Endothelial cell (in vitro differentiated cells): ENCODE results near the gene DLGAP1. TPM values are rescaled to one million over a fixed set of nuclear protein-coding genes. Genes with fewer than 3 reads are reported as not detected.

Experiments used
- DNase-seq: peaks from one replicate; pipeline ENCODE4 v3.0.0; 2021; ENCODE audit warnings: low spot score
- H3K27ac Mint-ChIP-seq: one replicate; pipeline ENCODE4 v1.8.0; 2021; ENCODE audit warnings: mixed read lengths, inconsistent platforms; ENCODE audit not compliant: unreplicated experiment
- H3K27me3 Mint-ChIP-seq: one replicate; pipeline ENCODE4 v1.8.0; 2021; ENCODE audit warnings: mild to moderate bottlenecking, moderate library complexity, mixed read lengths, inconsistent platforms; ENCODE audit not compliant: unreplicated experiment
- H3K36me3 Mint-ChIP-seq: one replicate; pipeline ENCODE4 v1.8.0; 2021; ENCODE audit warnings: mild to moderate bottlenecking, low read depth, mixed read lengths, inconsistent platforms; ENCODE audit not compliant: unreplicated experiment
- H3K4me1 Mint-ChIP-seq: one replicate; pipeline ENCODE4 v1.8.0; 2021; ENCODE audit warnings: mild to moderate bottlenecking, mixed read lengths, inconsistent platforms; ENCODE audit not compliant: unreplicated experiment
- H3K4me3 Mint-ChIP-seq: one replicate; pipeline ENCODE4 v1.8.0; 2021; ENCODE audit warnings: mild to moderate bottlenecking, mixed read lengths, inconsistent platforms; ENCODE audit not compliant: unreplicated experiment
- H3K9me3 Mint-ChIP-seq: one replicate; pipeline ENCODE4 v1.8.0; 2021; ENCODE audit warnings: mixed read lengths, inconsistent platforms; ENCODE audit not compliant: unreplicated experiment
- CTCF ChIP-seq: fragments of 200-600 bp; sonication (generic); IDR thresholded peaks from one replicate; pipeline ENCODE4 v1.5.0; 2021; ENCODE audit warnings: antibody characterized with exemption; ENCODE audit not compliant: unreplicated experiment
- total RNA-seq: library from RNA; stranded (reverse); fragmentation: NEBNext Ultra II Directional; extraction: Animal tissue kit (Norgen Biotek cat#: 25700); gene quantifications from one replicate; pipeline ENCODE4 v1.2.1, GENCODE V29; 2021; ENCODE audit not compliant: unreplicated experiment

DLGAP1 gene
- total RNA-seq, 1 donor from 2014 or later = 1.8 TPM

DNA sequence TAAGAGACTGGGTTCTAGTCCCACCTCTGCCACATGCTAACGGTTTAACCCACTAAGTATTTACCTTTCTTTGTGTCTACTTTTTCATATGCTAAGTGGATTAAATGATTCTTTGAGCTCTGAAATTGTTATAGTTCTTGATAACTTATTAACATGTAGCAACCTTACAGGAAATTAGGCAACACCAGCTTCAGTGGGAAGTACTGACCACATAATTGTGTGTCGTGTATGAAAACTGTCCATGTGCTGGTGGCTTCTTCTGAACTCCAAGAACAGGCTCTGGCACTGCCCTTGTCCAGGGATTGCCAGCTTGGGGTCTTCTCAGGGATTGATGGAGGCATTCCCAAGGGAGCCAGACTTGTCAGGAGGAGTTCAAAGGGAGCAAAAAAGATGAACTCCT lies 577.4 kb downstream of the DLGAP1 start:
- Mint-ChIP-seq H3K36me3 (no peaks in the 10 kb centered on the region), H3K27me3 (peaks cover 2% of the 10 kb centered on the region), H3K4me3 (no peak overlapping the region), H3K9me3 (no peaks in the 10 kb centered on the region), H3K4me1 (peaks cover 6% of the 10 kb centered on the region), H3K27ac (no peak overlapping the region)
- no peak for TF ChIP-seq CTCF
- DNase-seq = no peak

GRCh38 chr18:3875961-3876360 lies 579.1 kb downstream of the DLGAP1 start:
- H3K27ac Mint-ChIP-seq = no peak overlapping the region
- TF ChIP-seq CTCF = no peak
- H3K4me3 Mint-ChIP-seq = no peak overlapping the region
- no peaks in the 10 kb centered on the region for H3K9me3 Mint-ChIP-seq
- H3K36me3 Mint-ChIP-seq = no peaks in the 10 kb centered on the region
- H3K4me1 Mint-ChIP-seq = peaks cover 6% of the 10 kb centered on the region
- peaks cover 2% of the 10 kb centered on the region for H3K27me3 Mint-ChIP-seq
- no peak for DNase-seq

- DNase-seq = no peak
- Mint-ChIP-seq H3K4me1 (peaks cover 6% of the 10 kb centered on the region), H3K4me3 (no peak overlapping the region), H3K27ac (no peak overlapping the region), H3K27me3 (peaks cover 2% of the 10 kb centered on the region), H3K36me3 (no peaks in the 10 kb centered on the region), H3K9me3 (no peaks in the 10 kb centered on the region)
- TF ChIP-seq CTCF = no peak
Measured at GRCh38 chr18:3875376-3875775, 579.7 kb downstream of the DLGAP1 start.

DNA sequence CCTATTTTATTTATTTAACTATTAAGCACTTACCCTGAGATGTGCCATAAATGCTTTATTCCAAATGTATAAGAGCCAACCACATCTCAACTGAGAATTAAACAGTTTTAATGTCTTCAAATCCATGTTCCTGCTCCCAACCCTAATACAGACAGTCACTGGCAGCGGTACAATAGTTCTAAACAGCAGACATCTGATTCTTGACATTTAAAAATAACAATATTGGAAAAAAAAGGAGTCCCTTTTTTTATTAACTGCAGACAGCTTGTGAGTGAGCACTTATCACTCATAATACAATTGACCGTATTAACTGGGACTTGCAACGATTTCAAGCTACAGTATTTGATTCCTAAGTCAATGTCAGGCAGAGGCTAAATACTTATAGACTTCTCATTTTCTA lies 580.5 kb downstream of the DLGAP1 start:
- Mint-ChIP-seq H3K36me3 (no peaks in the 10 kb centered on the region), H3K4me1 (peaks cover 6% of the 10 kb centered on the region), H3K27ac (no peak overlapping the region), H3K27me3 (peaks cover 2% of the 10 kb centered on the region), H3K4me3 (no peak overlapping the region), H3K9me3 (no peaks in the 10 kb centered on the region)
- DNase-seq = no peak
- no peak for TF ChIP-seq CTCF

DNA sequence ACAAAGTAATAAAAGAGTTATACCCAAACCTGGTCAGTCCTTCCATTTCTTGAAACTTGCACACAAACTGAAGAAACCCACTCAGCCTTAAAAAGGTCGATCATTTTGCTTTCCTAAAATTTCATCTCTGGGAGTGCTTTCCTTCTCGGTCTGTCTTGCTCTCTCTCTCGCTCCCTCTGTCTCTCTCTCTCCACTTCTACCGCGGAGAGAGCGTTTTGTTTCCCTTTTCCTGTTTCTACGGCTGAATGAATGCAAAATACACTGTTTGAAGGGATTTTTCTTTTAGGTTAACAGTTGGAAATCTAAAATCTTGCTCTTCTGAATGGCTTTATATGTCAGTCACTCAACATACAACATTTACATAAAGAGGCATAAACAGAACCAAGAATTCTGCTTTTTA lies 581.0 kb downstream of the DLGAP1 start:
- no peaks in the 10 kb centered on the region for H3K9me3 Mint-ChIP-seq
- peaks cover 6% of the 10 kb centered on the region for H3K4me1 Mint-ChIP-seq
- H3K4me3 Mint-ChIP-seq = no peak overlapping the region
- no peak for DNase-seq
- no peak for TF ChIP-seq CTCF
- no peaks in the 10 kb centered on the region for H3K36me3 Mint-ChIP-seq
- no peak overlapping the region for H3K27ac Mint-ChIP-seq
- peaks cover 2% of the 10 kb centered on the region for H3K27me3 Mint-ChIP-seq
